IMR-90 (cell line): ENCODE measurements around the gene RAX2.

Experiments used
- CEBPB ChIP-seq: IDR thresholded peaks from 2 replicates; pipeline ENCODE4 v1.6.1; 2012; ENCODE audit warnings: low read depth, low read length, improper control_type of control experiment
- CTCF ChIP-seq: conservative IDR thresholded peaks from 2 replicates; pipeline ENCODE4 v1.5.1; 2012; ENCODE audit warnings: mild to moderate bottlenecking, low read depth, low read length, improper control_type of control experiment
- POLR2A ChIP-seq: IDR thresholded peaks from 2 replicates; pipeline ENCODE4 v1.6.1; 2012; ENCODE audit warnings: mild to moderate bottlenecking, low read depth, low read length
- USF2 ChIP-seq: fragments of 150-350 bp; IDR thresholded peaks from 2 replicates; pipeline ENCODE4 v1.6.1; 2017; ENCODE audit warnings: mild to moderate bottlenecking, antibody characterized with exemption, low read length, low read depth

GRCh38 chr19:3743486-3743885, 28.5 kb downstream of the RAX2 start:
- TF ChIP-seq USF2 (peak; percentile 45; the same call in 1 of the 2 replicates), CTCF (no peak), POLR2A (no peak), CEBPB (no peak)
